OCI-LY3 (cell line): Measurements from ENCODE around the gene TMEM87B.

ENCODE experiments used
- H2AFZ ChIP-seq: fragments of 200-600, 300-600 bp; shearing (Covaris generic); 2 replicates; pipeline ENCODE4 v1.6.0; 2014; ENCODE audit warnings: antibody characterized with exemption, low read depth, low read length
- H3K27ac ChIP-seq: fragments of 200-600, 300-600 bp; sonication (generic); 2 replicates; pipeline ENCODE4 v1.5.1; 2014; ENCODE audit warnings: mild to moderate bottlenecking, low read length, moderate library complexity, mixed read lengths
- H3K27me3 ChIP-seq: fragments of 200-600, 300-600 bp; sonication (generic); 2 replicates; pipeline ENCODE4 v1.6.1; 2014; ENCODE audit warnings: low read depth, low read length, mixed read lengths
- H3K36me3 ChIP-seq: fragments of 200-600, 300-600 bp; sonication (generic); replicated peaks from 2 replicates; pipeline ENCODE3; 2014; ENCODE audit warnings: low read depth, low read length, mixed read lengths
- H3K4me1 ChIP-seq: fragments of 300-600, 200-600 bp; sonication (generic); 2 replicates; pipeline ENCODE4 v1.6.1; 2014; ENCODE audit warnings: low read length, mixed read lengths
- H3K4me2 ChIP-seq: fragments of 200-600, 300-600 bp; sonication (generic); 2 replicates; pipeline ENCODE4 v1.6.1; 2014; ENCODE audit warnings: low read length, mixed read lengths
- H3K4me3 ChIP-seq: fragments of 300-600, 200-600 bp; sonication (generic); 2 replicates; pipeline ENCODE4 v1.5.1; 2014; ENCODE audit warnings: antibody characterized with exemption, mild to moderate bottlenecking, low read length, moderate library complexity
- H3K79me2 ChIP-seq: fragments of 300-600, 200-600 bp; shearing (Covaris generic); 2 replicates; pipeline ENCODE4 v1.6.1; 2014; ENCODE audit warnings: mild to moderate bottlenecking, low read length, mixed read lengths
- H3K9ac ChIP-seq: fragments of 300-600, 200-600 bp; shearing (Covaris generic); 2 replicates; pipeline ENCODE4 v1.6.0; 2014; ENCODE audit warnings: mild to moderate bottlenecking, low read length, moderate library complexity
- H3K9me3 ChIP-seq: fragments of 200-600, 300-600 bp; shearing (Covaris generic); 2 replicates; pipeline ENCODE4 v1.6.1; 2014; ENCODE audit warnings: low read length, mixed read lengths; ENCODE audit not compliant: insufficient read depth
- H4K20me1 ChIP-seq: fragments of 200-600, 300-600 bp; sonication (generic); 2 replicates; pipeline ENCODE4 v1.6.1; 2016; ENCODE audit warnings: low read length, mixed read lengths; ENCODE audit not compliant: insufficient read depth
- EZH2phosphoT487 ChIP-seq: fragments of 200-600 bp; shearing (Covaris generic); IDR thresholded peaks from 2 replicates; pipeline ENCODE4 v1.6.1; 2018; ENCODE audit warnings: antibody characterized with exemption, mixed run types, low read depth
- TF ChIP-seq, protein P1 (sequence below): fragments of 200-600, 300-600 bp; sonication (generic); IDR thresholded peaks from 2 replicates; pipeline ENCODE4 v1.5.1; 2014; ENCODE audit warnings: antibody characterized with exemption, low read length, low read depth

TMEM87B gene

GRCh38 chr2:112054847-112055729, at the start of gene TMEM87B:
Gene TMEM87B, plus strand, starts transcription at chr2:112055269. Its CDS starts 323 bp downstream, at chr2:112055592.
- Histone ChIP-seq H3K4me3 (peak within 1 kb of the TSS; percentile 98), H3K79me2 (peaks cover 43% of the 10 kb centered on the region), H2AFZ (peak within 1 kb of the TSS; percentile 94), H3K27me3 (no peaks in the 10 kb centered on the region), H3K27ac (peak within 1 kb of the TSS; percentile 86), H3K4me1 (peaks cover 25% of the 10 kb centered on the region), H3K9ac (peak within 1 kb of the TSS; percentile 83), H3K9me3 (no peaks in the 10 kb centered on the region), H3K4me2 (peak within 1 kb of the TSS; percentile 97), H3K36me3 (peaks cover 19% of the 10 kb centered on the region), H4K20me1 (no peaks in the 10 kb centered on the region)
- TF ChIP-seq, protein P1, sequence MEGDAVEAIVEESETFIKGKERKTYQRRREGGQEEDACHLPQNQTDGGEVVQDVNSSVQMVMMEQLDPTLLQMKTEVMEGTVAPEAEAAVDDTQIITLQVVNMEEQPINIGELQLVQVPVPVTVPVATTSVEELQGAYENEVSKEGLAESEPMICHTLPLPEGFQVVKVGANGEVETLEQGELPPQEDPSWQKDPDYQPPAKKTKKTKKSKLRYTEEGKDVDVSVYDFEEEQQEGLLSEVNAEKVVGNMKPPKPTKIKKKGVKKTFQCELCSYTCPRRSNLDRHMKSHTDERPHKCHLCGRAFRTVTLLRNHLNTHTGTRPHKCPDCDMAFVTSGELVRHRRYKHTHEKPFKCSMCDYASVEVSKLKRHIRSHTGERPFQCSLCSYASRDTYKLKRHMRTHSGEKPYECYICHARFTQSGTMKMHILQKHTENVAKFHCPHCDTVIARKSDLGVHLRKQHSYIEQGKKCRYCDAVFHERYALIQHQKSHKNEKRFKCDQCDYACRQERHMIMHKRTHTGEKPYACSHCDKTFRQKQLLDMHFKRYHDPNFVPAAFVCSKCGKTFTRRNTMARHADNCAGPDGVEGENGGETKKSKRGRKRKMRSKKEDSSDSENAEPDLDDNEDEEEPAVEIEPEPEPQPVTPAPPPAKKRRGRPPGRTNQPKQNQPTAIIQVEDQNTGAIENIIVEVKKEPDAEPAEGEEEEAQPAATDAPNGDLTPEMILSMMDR = no peak
- TF ChIP-seq EZH2phosphoT487 = no peak

- no peaks in the 10 kb centered on the region for H4K20me1 ChIP-seq
- no peaks in the 10 kb centered on the region for H3K36me3 ChIP-seq
- no peaks in the 10 kb centered on the region for H3K79me2 ChIP-seq
- H3K4me3 ChIP-seq = no peak overlapping the region
- H3K4me1 ChIP-seq = peaks cover 13% of the 10 kb centered on the region
- no peaks in the 10 kb centered on the region for H3K9me3 ChIP-seq
- H3K4me2 ChIP-seq = no peak overlapping the region
- no peak overlapping the region for H3K9ac ChIP-seq
- TF ChIP-seq, protein P1 = no peak
- no peak for TF ChIP-seq EZH2phosphoT487
- H3K27me3 ChIP-seq = 0 out of 2 replicates have a peak, but pooled peaks cover 5% of the 10 kb centered on the region
- H2AFZ ChIP-seq = no peak overlapping the region
- no peak overlapping the region for H3K27ac ChIP-seq
Observed at GRCh38 chr2:112005406-112006075, 49.5 kb upstream of the TMEM87B start.

GRCh38 chr2:112006076-112006410, 49.0 kb upstream of the TMEM87B start:
- Histone ChIP-seq H3K9ac (no peak overlapping the region), H3K4me3 (no peak overlapping the region), H3K79me2 (no peaks in the 10 kb centered on the region), H3K4me1 (peaks cover 9% of the 10 kb centered on the region), H2AFZ (no peak overlapping the region), H4K20me1 (no peaks in the 10 kb centered on the region), H3K27ac (no peak overlapping the region), H3K36me3 (no peaks in the 10 kb centered on the region), H3K27me3 (0 out of 2 replicates have a peak, but pooled peaks cover 5% of the 10 kb centered on the region), H3K9me3 (no peaks in the 10 kb centered on the region), H3K4me2 (no peak overlapping the region)
- no peak for TF ChIP-seq EZH2phosphoT487
- TF ChIP-seq, protein P1 = no peak

- Histone ChIP-seq H3K79me2 (no peaks in the 10 kb centered on the region), H3K4me2 (no peak overlapping the region), H3K4me1 (peaks cover 2% of the 10 kb centered on the region; the same call in 1 of the 2 replicates), H3K9ac (no peak overlapping the region), H2AFZ (no peak overlapping the region), H3K27me3 (0 out of 2 replicates have a peak, but pooled peaks cover 5% of the 10 kb centered on the region), H3K27ac (no peak overlapping the region), H4K20me1 (no peaks in the 10 kb centered on the region), H3K4me3 (no peak overlapping the region), H3K9me3 (no peaks in the 10 kb centered on the region), H3K36me3 (no peaks in the 10 kb centered on the region)
- TF ChIP-seq, protein P1 = no peak
- TF ChIP-seq EZH2phosphoT487 = no peak
Observed at GRCh38 chr2:112007493-112007892, 47.6 kb upstream of the TMEM87B start.
